Neural cell (in vitro differentiated cells): ENCODE data around the gene SDCBP2. TPM values are rescaled to one million over a fixed set of nuclear protein-coding genes. Genes with fewer than 3 reads are reported as not detected.

Source experiments
- H2AFZ ChIP-seq: fragments of 200-600, 300-800 bp; sonication (generic), shearing (Covaris generic); 2 replicates; pipeline ENCODE4 v1.6.0; 2014; ENCODE audit warnings: low read depth, mild to moderate bottlenecking, antibody characterized with exemption, low read length, moderate library complexity
- H3F3A ChIP-seq: fragments of 200-600 bp; shearing (Covaris generic); 2 replicates; pipeline ENCODE4 v1.6.1; 2016; ENCODE audit warnings: mild to moderate bottlenecking, moderate library complexity, mixed read lengths, antibody characterized with exemption, low read length; ENCODE audit not compliant: insufficient read depth, poor library complexity, severe bottlenecking
- H3K27ac ChIP-seq: fragments of 200-600, 300-800 bp; sonication (generic), shearing (Covaris generic); 2 replicates; pipeline ENCODE4 v1.5.1; 2014; ENCODE audit warnings: mild to moderate bottlenecking, low read length, moderate library complexity
- H3K27me3 ChIP-seq: fragments of 300-800, 200-600 bp; sonication (generic), shearing (Covaris generic); 2 replicates; pipeline ENCODE4 v1.6.0; 2014; ENCODE audit warnings: mild to moderate bottlenecking, low read depth, low read length, moderate library complexity; ENCODE audit not compliant: insufficient read depth
- H3K36me3 ChIP-seq: fragments of 300-800, 200-600 bp; sonication (generic), shearing (Covaris generic); 2 replicates; pipeline ENCODE4 v1.5.1; 2014; ENCODE audit warnings: mild to moderate bottlenecking, antibody characterized with exemption, low read length, moderate library complexity; ENCODE audit not compliant: insufficient read depth
- H3K4me2 ChIP-seq: fragments of 300-800, 200-600 bp; sonication (generic), shearing (Covaris generic); 2 replicates; pipeline ENCODE4 v1.6.0; 2014; ENCODE audit warnings: mild to moderate bottlenecking, low read length
- H3K4me3 ChIP-seq: fragments of 300-800, 200-600 bp; sonication (generic), shearing (Covaris generic); 2 replicates; pipeline ENCODE4 v1.5.1; 2014; ENCODE audit warnings: mild to moderate bottlenecking, low read length, moderate library complexity
- H3K79me2 ChIP-seq: fragments of 200-600 bp; shearing (Covaris generic); replicated peaks from 2 replicates; pipeline ENCODE4 v1.6.0; 2014; ENCODE audit warnings: mild to moderate bottlenecking, low read length, moderate library complexity; ENCODE audit not compliant: insufficient read depth
- H3K9ac ChIP-seq: fragments of 300-800, 200-600 bp; sonication (generic), shearing (Covaris generic); 2 replicates; pipeline ENCODE4 v1.6.1; 2016; ENCODE audit warnings: mild to moderate bottlenecking, low read length, mixed read lengths
- H3K9me2 ChIP-seq: fragments of 200-600 bp; shearing (Covaris generic); 2 replicates; pipeline ENCODE4 v1.6.1; 2016; ENCODE audit warnings: mild to moderate bottlenecking, low read length, mixed read lengths; ENCODE audit not compliant: insufficient read depth
- H3K9me3 ChIP-seq: fragments of 200-600, 300-800 bp; sonication (generic), shearing (Covaris generic); 2 replicates; pipeline ENCODE4 v1.6.1; 2016; ENCODE audit warnings: mild to moderate bottlenecking, mixed run types, low read length, moderate library complexity, mixed read lengths
- H4K20me1 ChIP-seq: fragments of 200-600 bp; shearing (Covaris generic); 2 replicates; pipeline ENCODE4 v1.6.1; 2016; ENCODE audit warnings: mild to moderate bottlenecking, mixed run types; ENCODE audit not compliant: insufficient read depth
- CTCF ChIP-seq: fragments of 450-650 bp; IDR thresholded peaks from 2 replicates; pipeline ENCODE4 v1.5.1; 2014; ENCODE audit warnings: antibody characterized with exemption, mild to moderate bottlenecking, moderate library complexity; ENCODE audit not compliant: poor library complexity, severe bottlenecking
- EP300 ChIP-seq: fragments of 450-650 bp; conservative IDR thresholded peaks from 2 replicates; pipeline ENCODE4 v1.6.1; 2014; ENCODE audit warnings: antibody characterized with exemption, mild to moderate bottlenecking, moderate library complexity; ENCODE audit not compliant: poor library complexity, severe bottlenecking
- EZH2 ChIP-seq: fragments of 200-600, 300-800 bp; shearing (Covaris generic), sonication (generic); IDR thresholded peaks from 2 replicates; pipeline ENCODE4 v1.6.1; 2014; ENCODE audit warnings: antibody characterized with exemption, low read length, borderline replicate concordance, mild to moderate bottlenecking; ENCODE audit not compliant: insufficient read depth, poor library complexity, severe bottlenecking
- MXI1 ChIP-seq: fragments of 450-650 bp; conservative IDR thresholded peaks from 2 replicates; pipeline ENCODE4 v1.6.1; 2014; ENCODE audit warnings: antibody characterized with exemption, mild to moderate bottlenecking; ENCODE audit not compliant: poor library complexity, severe bottlenecking
- POLR2AphosphoS5 ChIP-seq: IDR thresholded peaks from 2 replicates; pipeline ENCODE4 v1.6.1; 2012
- RAD21 ChIP-seq: fragments of 450-650 bp; conservative IDR thresholded peaks from 2 replicates; pipeline ENCODE4 v1.6.1; 2014; ENCODE audit warnings: antibody characterized with exemption, mild to moderate bottlenecking, moderate library complexity
- REST ChIP-seq: IDR thresholded peaks from 2 replicates; pipeline ENCODE4 v1.6.1; 2012; ENCODE audit warnings: borderline replicate concordance
- SMC3 ChIP-seq: fragments of 450-650 bp; conservative IDR thresholded peaks from 2 replicates; pipeline ENCODE4 v1.6.1; 2014; ENCODE audit warnings: antibody characterized with exemption, mild to moderate bottlenecking, moderate library complexity; ENCODE audit not compliant: poor library complexity
- TAF1 ChIP-seq: IDR thresholded peaks from 2 replicates; pipeline ENCODE4 v1.6.1; 2012; ENCODE audit warnings: low read depth
- polyA plus RNA-seq: library from polyadenylated mRNA; depleted of rRNA; stranded (reverse); fragments of >200 nt; gene quantifications from 2 replicates; pipeline ENCODE4 v1.2.3, GENCODE V29; 2014

Gene SDCBP2
- polyA plus RNA-seq, 1 donor from 2014 or later: 5.2 TPM

DNA sequence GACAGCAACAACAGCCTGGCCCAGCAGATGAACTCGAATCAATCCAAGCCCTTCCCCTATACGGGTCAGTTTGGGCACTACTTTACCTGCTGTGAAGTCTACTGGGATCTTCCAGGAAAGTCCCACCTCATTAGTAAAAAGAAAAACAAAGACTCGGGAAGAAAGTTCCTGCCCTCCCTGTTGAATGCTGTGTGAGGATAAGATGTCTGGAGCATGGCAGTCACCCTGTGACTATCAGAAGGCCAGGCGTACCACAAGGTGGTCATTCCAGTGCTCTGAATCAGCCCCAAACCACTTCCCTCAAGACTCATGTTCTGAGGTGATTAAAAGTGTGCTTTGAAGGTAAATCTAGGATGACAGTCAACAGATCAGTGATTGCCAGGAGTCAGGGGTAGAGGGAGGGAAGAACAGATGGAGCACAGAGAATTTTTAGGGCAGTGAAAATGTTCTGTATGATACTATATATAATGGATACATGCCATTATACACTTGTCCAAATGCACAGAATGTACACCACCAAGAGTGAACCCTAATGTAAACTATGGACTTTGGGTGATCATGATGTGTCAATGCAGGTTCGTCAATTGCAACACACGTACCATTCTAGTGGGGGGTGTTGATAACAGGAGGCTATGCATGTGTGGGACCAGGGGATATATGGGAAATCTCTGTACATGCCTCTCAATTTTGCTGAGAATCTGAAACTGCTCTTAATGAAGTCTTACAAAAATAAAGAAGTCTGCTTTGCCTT is 49.2 kb upstream of the SDCBP2 start:
- H4K20me1 ChIP-seq: no peaks in the 10 kb centered on the region
- no peak for TF ChIP-seq TAF1
- TF ChIP-seq REST: no peak
- TF ChIP-seq EP300: no peak
- TF ChIP-seq CTCF: no peak
- no peak for TF ChIP-seq SMC3
- no peak for TF ChIP-seq EZH2
- no peak for TF ChIP-seq MXI1
- no peak for TF ChIP-seq POLR2AphosphoS5
- TF ChIP-seq RAD21: no peak
- no peak overlapping the region for H3K27ac ChIP-seq
- H3K9me3 ChIP-seq: no peaks in the 10 kb centered on the region
- H3K4me3 ChIP-seq: no peak overlapping the region
- peaks cover 41% of the 10 kb centered on the region for H3K79me2 ChIP-seq
- no peaks in the 10 kb centered on the region for H3K27me3 ChIP-seq
- no peak overlapping the region for H3K9ac ChIP-seq
- H3K36me3 ChIP-seq: no peaks in the 10 kb centered on the region
- H3K4me2 ChIP-seq: no peak overlapping the region
- H3K9me2 ChIP-seq: no peaks in the 10 kb centered on the region
- H2AFZ ChIP-seq: no peak overlapping the region
- no peaks in the 10 kb centered on the region for H3F3A ChIP-seq

- no peaks in the 10 kb centered on the region for H4K20me1 ChIP-seq
- no peak overlapping the region for H3K9ac ChIP-seq
- no peak overlapping the region for H2AFZ ChIP-seq
- no peaks in the 10 kb centered on the region for H3F3A ChIP-seq
- H3K4me3 ChIP-seq: no peak overlapping the region
- H3K4me2 ChIP-seq: no peak overlapping the region
- no peaks in the 10 kb centered on the region for H3K9me3 ChIP-seq
- H3K79me2 ChIP-seq: peaks cover 38% of the 10 kb centered on the region
- H3K27ac ChIP-seq: no peak overlapping the region
- no peaks in the 10 kb centered on the region for H3K36me3 ChIP-seq
- H3K27me3 ChIP-seq: no peaks in the 10 kb centered on the region
- no peaks in the 10 kb centered on the region for H3K9me2 ChIP-seq
- no peak for TF ChIP-seq TAF1
- TF ChIP-seq EP300: no peak
- no peak for TF ChIP-seq MXI1
- TF ChIP-seq RAD21: no peak
These were observed 48.5 kb upstream of the SDCBP2 start for GRCh38 chr20:1377341-1377871.
